GM12878 (cell line): ENCODE measurements around the gene RANBP17.
"Not testable (repeated sequence)": the region's sequence is repeated elsewhere in the genome, so short reads cannot be mapped to it uniquely, and the experiment has no call there.

ENCODE experiments used
- CTCF ChIP-seq, 3 experiments: IDR thresholded peaks in 2 of 3; conservative IDR thresholded peaks in 1 of 3; 2 replicates each; pipeline ENCODE4 v1.5.1; 2011; ENCODE audit warnings: low read depth in 3 of 3, low read length in 3 of 3, mild to moderate bottlenecking in 3 of 3, control low read depth in 2 of 3, moderate library complexity in 2 of 3, inconsistent platforms in 1 of 3, mixed read lengths in 1 of 3; ENCODE audit not compliant: control insufficient read depth in 2 of 3, insufficient read depth in 1 of 3; ENCODE audit errors: extremely low read depth in 1 of 3
- E2F8 ChIP-seq: fragments of 450-650 bp; IDR thresholded peaks from 2 replicates; pipeline ENCODE4 v1.6.1; 2018; ENCODE audit warnings: mild to moderate bottlenecking, low read depth, moderate library complexity; ENCODE audit not compliant: partially characterized antibody
- EP300 ChIP-seq, 2 experiments: fragments of 150-350 bp in 1 of 2; IDR thresholded peaks; 2 replicates each; pipeline ENCODE4 v1.6.1; 2011 to 2012; ENCODE audit warnings: low read depth in 2 of 2, low read length in 2 of 2, borderline replicate concordance in 1 of 2, improper control_type of control experiment in 1 of 2, inconsistent platforms in 1 of 2; ENCODE audit not compliant: control insufficient read depth in 1 of 2
- EZH2 ChIP-seq: IDR thresholded peaks from 2 replicates; pipeline ENCODE4 v1.6.1; 2012; ENCODE audit warnings: low read depth, mild to moderate bottlenecking, control low read depth, inconsistent platforms, low read length, borderline replicate concordance; ENCODE audit not compliant: control insufficient read depth
- FOS ChIP-seq: IDR thresholded peaks from 3 replicates; pipeline ENCODE4 v1.6.1; 2011; ENCODE audit warnings: borderline replicate concordance; ENCODE audit not compliant: insufficient read length; ENCODE audit errors: extremely low read depth
- NFIC ChIP-seq: IDR thresholded peaks from 2 replicates; pipeline ENCODE4 v1.6.1; 2012; ENCODE audit warnings: low read depth, mild to moderate bottlenecking, inconsistent platforms, low read length, moderate library complexity
- NFYB ChIP-seq: IDR thresholded peaks from 2 replicates; pipeline ENCODE4 v1.6.1; 2011; ENCODE audit warnings: low read depth, mild to moderate bottlenecking, low read length, improper control_type of control experiment, moderate library complexity; ENCODE audit not compliant: insufficient read depth
- POLR2A ChIP-seq: IDR thresholded peaks from 2 replicates; pipeline ENCODE4 v1.6.1; 2011; ENCODE audit warnings: low read depth, mild to moderate bottlenecking, low read length
- RAD21 ChIP-seq: IDR thresholded peaks from 2 replicates; pipeline ENCODE4 v1.6.1; 2011; ENCODE audit warnings: mild to moderate bottlenecking, low read depth, low read length, moderate library complexity; ENCODE audit not compliant: insufficient read depth
- REST ChIP-seq: IDR thresholded peaks from 2 replicates; pipeline ENCODE4 v1.6.1; 2012; ENCODE audit warnings: mild to moderate bottlenecking, low read depth, low read length
- SREBF2 ChIP-seq: IDR thresholded peaks from 2 replicates; pipeline ENCODE4 v1.6.1; 2012; ENCODE audit warnings: mild to moderate bottlenecking, low read length
- TAF1 ChIP-seq: IDR thresholded peaks from 2 replicates; pipeline ENCODE4 v1.6.1; 2011; ENCODE audit warnings: mild to moderate bottlenecking, low read depth, low read length, borderline replicate concordance

GRCh38 chr5:170980261-170980660 lies 118.4 kb downstream of the RANBP17 start:
- not testable (repeated sequence) for TF ChIP-seq EZH2; EP300 (IDR thresholded peaks at IDR 0.05; ENCODE audit: borderline replicate concordance in 1 of 2, control insufficient read depth in 1 of 2, low read depth in 2 of 2, low read length in 2 of 2); CTCF (IDR thresholded peaks at IDR 0.05 in 2 of 3, conservative IDR thresholded peaks at IDR 0.05 in 1 of 3; ENCODE audit: control insufficient read depth in 2 of 3, extremely low read depth in 1 of 3, insufficient read depth in 1 of 3, low read depth in 3 of 3, low read length in 3 of 3); REST; POLR2A; SREBF2; RAD21; TAF1; NFIC; FOS; NFYB; E2F8
